H1 (cell line): Measurements from ENCODE around the gene NENF. TPM values are rescaled to one million over a fixed set of nuclear protein-coding genes. Genes with fewer than 3 reads are reported as not detected.

Source experiments
- CBX8 ChIP-seq: fragments of 300-800, 300-1000 bp; sonication (generic); IDR thresholded peaks from 2 replicates; pipeline ENCODE4 v1.7.1; 2016; ENCODE audit warnings: low read depth, low read length, borderline replicate concordance
- NRF1 ChIP-seq: IDR thresholded peaks from 2 replicates; pipeline ENCODE4 v1.6.1; 2011; ENCODE audit warnings: mild to moderate bottlenecking, low read depth, low read length, improper control_type of control experiment
- PHF8 ChIP-seq: fragments of 200-600 bp; sonication (generic); conservative IDR thresholded peaks from 2 replicates; pipeline ENCODE4 v1.7.1; 2012; ENCODE audit warnings: low read depth, mild to moderate bottlenecking, inconsistent platforms, low read length, moderate library complexity
- ZNF274 ChIP-seq: IDR thresholded peaks from 2 replicates; pipeline ENCODE4 v1.7.0; 2012; ENCODE audit warnings: low read length, borderline replicate concordance; ENCODE audit errors: extremely low read depth
- polyA plus RNA-seq, 7 experiments: library from polyadenylated mRNA; depleted of rRNA in 3 of 7; stranded (reverse) in 5 of 7; unstranded in 2 of 7; fragments of >200 nt in 5 of 7; fragments of 200-250 nt in 2 of 7; gene quantifications; 1 replicate in 5 of 7; 2 replicates in 1 of 7; 4 replicates in 1 of 7; pipeline versions ENCODE4 v1.2.1 to v1.2.3, GENCODE V29; 2011 to 2013; ENCODE audit warnings: missing spikeins in 2 of 7, mixed read lengths in 2 of 7
- total RNA-seq: library from RNA; stranded (reverse); fragmentation: NEBNext Ultra II Directional; extraction: Animal tissue kit (Norgen Biotek cat#: 25700); gene quantifications from 2 replicates; pipeline ENCODE4 v1.2.1, GENCODE V29; 2021
- TF ChIP-seq, protein P1 (sequence below): fragments of 300-600 bp; sonication (generic); IDR thresholded peaks from 2 replicates; pipeline ENCODE4 v1.7.1; 2012; ENCODE audit warnings: low read length, moderate library complexity, mild to moderate bottlenecking, inconsistent platforms; ENCODE audit not compliant: insufficient replicate concordance

Gene NENF
- total and polyA plus RNA-seq, 2 of the 8 experiments (the other 6 are each of a cell fraction or from before 2014, with no cell fraction given), result 27.0 to 28.0 TPM

DNA sequence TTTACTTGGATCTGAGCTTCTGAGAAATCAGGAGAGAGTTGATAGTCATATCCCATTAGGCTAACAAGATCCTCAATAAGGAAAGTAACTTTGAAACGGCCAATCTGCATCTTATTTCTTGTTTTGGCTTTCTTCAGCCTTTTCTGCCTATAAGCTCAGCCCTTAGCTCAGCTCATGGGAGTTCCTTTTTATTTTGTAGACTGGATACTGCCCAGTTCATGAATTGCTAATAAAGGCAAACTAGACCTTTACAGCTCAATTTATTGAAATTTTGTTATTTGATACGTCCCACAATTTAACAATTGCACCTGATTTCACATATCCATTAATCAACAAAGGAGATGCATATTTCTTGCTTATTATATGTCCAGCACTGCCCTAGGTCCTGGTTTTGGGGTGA lies 22.7 kb downstream of the NENF start (continued):
- TF ChIP-seq CBX8 (no peak), PHF8 (no peak), NRF1 (no peak), ZNF274 (no peak)
- TF ChIP-seq, protein P1, sequence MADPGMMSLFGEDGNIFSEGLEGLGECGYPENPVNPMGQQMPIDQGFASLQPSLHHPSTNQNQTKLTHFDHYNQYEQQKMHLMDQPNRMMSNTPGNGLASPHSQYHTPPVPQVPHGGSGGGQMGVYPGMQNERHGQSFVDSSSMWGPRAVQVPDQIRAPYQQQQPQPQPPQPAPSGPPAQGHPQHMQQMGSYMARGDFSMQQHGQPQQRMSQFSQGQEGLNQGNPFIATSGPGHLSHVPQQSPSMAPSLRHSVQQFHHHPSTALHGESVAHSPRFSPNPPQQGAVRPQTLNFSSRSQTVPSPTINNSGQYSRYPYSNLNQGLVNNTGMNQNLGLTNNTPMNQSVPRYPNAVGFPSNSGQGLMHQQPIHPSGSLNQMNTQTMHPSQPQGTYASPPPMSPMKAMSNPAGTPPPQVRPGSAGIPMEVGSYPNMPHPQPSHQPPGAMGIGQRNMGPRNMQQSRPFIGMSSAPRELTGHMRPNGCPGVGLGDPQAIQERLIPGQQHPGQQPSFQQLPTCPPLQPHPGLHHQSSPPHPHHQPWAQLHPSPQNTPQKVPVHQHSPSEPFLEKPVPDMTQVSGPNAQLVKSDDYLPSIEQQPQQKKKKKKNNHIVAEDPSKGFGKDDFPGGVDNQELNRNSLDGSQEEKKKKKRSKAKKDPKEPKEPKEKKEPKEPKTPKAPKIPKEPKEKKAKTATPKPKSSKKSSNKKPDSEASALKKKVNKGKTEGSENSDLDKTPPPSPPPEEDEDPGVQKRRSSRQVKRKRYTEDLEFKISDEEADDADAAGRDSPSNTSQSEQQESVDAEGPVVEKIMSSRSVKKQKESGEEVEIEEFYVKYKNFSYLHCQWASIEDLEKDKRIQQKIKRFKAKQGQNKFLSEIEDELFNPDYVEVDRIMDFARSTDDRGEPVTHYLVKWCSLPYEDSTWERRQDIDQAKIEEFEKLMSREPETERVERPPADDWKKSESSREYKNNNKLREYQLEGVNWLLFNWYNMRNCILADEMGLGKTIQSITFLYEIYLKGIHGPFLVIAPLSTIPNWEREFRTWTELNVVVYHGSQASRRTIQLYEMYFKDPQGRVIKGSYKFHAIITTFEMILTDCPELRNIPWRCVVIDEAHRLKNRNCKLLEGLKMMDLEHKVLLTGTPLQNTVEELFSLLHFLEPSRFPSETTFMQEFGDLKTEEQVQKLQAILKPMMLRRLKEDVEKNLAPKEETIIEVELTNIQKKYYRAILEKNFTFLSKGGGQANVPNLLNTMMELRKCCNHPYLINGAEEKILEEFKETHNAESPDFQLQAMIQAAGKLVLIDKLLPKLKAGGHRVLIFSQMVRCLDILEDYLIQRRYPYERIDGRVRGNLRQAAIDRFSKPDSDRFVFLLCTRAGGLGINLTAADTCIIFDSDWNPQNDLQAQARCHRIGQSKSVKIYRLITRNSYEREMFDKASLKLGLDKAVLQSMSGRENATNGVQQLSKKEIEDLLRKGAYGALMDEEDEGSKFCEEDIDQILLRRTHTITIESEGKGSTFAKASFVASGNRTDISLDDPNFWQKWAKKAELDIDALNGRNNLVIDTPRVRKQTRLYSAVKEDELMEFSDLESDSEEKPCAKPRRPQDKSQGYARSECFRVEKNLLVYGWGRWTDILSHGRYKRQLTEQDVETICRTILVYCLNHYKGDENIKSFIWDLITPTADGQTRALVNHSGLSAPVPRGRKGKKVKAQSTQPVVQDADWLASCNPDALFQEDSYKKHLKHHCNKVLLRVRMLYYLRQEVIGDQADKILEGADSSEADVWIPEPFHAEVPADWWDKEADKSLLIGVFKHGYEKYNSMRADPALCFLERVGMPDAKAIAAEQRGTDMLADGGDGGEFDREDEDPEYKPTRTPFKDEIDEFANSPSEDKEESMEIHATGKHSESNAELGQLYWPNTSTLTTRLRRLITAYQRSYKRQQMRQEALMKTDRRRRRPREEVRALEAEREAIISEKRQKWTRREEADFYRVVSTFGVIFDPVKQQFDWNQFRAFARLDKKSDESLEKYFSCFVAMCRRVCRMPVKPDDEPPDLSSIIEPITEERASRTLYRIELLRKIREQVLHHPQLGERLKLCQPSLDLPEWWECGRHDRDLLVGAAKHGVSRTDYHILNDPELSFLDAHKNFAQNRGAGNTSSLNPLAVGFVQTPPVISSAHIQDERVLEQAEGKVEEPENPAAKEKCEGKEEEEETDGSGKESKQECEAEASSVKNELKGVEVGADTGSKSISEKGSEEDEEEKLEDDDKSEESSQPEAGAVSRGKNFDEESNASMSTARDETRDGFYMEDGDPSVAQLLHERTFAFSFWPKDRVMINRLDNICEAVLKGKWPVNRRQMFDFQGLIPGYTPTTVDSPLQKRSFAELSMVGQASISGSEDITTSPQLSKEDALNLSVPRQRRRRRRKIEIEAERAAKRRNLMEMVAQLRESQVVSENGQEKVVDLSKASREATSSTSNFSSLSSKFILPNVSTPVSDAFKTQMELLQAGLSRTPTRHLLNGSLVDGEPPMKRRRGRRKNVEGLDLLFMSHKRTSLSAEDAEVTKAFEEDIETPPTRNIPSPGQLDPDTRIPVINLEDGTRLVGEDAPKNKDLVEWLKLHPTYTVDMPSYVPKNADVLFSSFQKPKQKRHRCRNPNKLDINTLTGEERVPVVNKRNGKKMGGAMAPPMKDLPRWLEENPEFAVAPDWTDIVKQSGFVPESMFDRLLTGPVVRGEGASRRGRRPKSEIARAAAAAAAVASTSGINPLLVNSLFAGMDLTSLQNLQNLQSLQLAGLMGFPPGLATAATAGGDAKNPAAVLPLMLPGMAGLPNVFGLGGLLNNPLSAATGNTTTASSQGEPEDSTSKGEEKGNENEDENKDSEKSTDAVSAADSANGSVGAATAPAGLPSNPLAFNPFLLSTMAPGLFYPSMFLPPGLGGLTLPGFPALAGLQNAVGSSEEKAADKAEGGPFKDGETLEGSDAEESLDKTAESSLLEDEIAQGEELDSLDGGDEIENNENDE, result no peak
